ENCODE measurements around the gene ZNF507.

The ZNF507 gene

DNA sequence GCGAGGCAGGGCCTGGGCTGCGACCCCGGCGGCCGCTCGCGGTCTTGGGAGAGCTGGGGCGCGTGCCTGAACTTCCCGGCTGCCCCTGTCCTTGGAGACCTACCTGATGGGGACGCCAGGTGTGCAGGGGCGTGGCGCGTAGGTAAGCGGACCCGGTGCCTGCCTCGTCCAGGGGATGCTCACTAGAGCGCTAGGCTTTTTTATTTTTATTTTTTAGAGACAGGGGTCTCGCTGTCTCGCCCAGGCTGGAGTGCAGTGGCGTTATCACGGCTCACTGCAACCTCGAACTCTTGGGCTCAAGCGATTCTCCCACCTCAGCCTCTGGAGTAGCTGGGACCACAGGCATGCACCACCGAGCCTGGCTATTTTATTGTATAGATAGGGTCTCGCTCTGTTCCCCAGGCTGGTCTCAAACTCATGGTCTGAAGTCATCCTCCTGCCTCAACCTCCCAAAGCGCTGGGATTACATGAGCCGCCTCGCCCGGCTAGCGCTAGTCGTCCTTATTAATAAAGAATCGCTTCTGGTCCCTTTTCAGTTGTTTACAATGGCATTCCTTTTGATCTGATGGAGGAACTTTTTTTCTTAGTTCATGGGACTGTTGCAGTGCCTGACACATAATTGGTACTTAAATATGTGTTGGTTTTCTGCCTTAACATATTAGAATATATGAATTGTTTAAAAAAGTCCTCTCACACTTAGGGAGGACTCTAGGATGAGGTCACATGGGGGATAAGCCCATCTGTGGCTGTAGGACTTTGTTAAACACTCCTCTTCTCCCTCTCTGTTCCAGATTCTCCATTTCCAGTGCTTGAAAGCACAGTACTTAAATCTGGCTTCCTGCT, 61.0 kb downstream of the ZNF507 start:
- H3K4me3 ChIP-seq (replicated peaks in 1 of 2; ENCODE audit: low read depth in 2 of 2, low read length in 2 of 2) = peak overlapping the region; percentile 85 to 88
- DNase-seq (ENCODE audit: low read depth in 2 of 2) = no peak
- TF ChIP-seq, protein P1, sequence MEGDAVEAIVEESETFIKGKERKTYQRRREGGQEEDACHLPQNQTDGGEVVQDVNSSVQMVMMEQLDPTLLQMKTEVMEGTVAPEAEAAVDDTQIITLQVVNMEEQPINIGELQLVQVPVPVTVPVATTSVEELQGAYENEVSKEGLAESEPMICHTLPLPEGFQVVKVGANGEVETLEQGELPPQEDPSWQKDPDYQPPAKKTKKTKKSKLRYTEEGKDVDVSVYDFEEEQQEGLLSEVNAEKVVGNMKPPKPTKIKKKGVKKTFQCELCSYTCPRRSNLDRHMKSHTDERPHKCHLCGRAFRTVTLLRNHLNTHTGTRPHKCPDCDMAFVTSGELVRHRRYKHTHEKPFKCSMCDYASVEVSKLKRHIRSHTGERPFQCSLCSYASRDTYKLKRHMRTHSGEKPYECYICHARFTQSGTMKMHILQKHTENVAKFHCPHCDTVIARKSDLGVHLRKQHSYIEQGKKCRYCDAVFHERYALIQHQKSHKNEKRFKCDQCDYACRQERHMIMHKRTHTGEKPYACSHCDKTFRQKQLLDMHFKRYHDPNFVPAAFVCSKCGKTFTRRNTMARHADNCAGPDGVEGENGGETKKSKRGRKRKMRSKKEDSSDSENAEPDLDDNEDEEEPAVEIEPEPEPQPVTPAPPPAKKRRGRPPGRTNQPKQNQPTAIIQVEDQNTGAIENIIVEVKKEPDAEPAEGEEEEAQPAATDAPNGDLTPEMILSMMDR (IDR thresholded peaks at IDR 0.05; ENCODE audit: low read depth, low read length) = no peak

DNA sequence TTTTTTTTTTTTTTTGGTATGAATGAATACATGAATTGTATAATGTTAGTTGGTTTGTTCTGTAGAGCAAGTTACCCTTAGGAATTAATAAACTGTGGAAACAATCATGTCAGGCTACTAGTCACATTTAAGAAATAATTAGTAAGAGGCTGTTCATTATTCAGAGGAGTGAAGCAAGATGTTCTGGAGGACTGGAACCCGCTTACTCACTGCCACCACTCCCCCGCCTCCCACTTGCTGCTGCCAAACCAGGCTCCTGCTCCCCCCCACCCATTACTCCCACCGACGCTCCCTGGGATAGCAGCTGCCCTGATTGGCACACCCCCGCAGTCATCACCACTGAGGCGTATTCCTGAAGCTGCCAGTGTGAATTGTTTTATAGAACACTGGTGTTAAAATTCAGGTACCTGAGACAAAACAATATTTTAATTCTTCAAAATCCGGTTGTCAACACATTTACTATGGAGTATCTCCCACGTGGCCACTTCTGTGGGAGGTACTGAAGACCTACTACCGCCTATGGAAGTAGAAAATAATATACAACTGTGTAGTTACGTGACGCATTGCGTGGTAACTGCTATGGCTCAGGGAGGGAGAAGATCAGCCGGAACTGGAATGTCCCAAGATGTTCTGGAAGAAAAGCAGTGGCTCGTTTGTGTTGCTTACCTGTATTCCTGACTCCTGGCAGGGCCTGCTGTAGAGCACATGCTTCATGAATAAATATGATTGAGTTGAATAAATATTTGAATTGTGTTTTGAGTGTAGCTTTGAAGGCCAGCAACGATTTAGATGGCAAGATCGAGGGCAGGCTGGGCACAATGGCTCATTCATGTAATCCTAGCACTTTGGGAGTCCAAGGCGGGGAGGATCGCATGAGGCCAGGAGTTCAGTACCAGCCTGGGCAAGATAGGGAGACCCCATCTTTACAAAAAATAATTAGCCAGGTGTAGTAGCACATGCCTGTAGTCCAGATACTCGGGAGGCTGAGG, 61.9 kb downstream of the ZNF507 start:
- peak; percentile 80 to 88 for DNase-seq (ENCODE audit: low read depth in 2 of 2)
- H3K4me3 ChIP-seq (replicated peaks in 1 of 2; ENCODE audit: low read depth in 2 of 2, low read length in 2 of 2) = peak overlapping the region; percentile 85 to 88
- TF ChIP-seq, protein P1 (IDR thresholded peaks at IDR 0.05; ENCODE audit: low read depth, low read length) = no peak

DNA sequence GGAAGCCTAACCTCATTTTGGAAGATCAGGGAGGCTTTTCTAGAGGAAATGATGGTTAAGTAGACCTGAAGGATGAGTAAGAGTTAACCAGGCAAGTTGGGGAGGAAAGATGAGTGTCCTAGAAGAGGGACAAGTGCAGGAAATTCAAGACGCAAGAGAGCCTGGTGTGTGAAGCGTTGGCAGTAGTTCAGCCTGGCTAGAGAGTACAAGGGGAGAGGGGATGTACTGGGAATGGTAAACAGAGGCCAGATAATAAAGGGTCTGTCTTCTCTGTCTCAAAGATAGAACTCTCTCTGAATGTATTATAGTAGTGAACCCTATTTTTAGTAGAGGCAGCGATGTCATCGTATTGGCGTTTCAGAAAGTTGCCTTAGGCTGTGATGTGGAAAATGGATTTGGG, 69.8 kb downstream of the ZNF507 start:
- TF ChIP-seq, protein P1 (IDR thresholded peaks at IDR 0.05; ENCODE audit: low read depth, low read length) = no peak
- no peak overlapping the region for H3K4me3 ChIP-seq (replicated peaks in 1 of 2; ENCODE audit: low read depth in 2 of 2, low read length in 2 of 2)
- no peak for DNase-seq (ENCODE audit: low read depth in 2 of 2)

DNA sequence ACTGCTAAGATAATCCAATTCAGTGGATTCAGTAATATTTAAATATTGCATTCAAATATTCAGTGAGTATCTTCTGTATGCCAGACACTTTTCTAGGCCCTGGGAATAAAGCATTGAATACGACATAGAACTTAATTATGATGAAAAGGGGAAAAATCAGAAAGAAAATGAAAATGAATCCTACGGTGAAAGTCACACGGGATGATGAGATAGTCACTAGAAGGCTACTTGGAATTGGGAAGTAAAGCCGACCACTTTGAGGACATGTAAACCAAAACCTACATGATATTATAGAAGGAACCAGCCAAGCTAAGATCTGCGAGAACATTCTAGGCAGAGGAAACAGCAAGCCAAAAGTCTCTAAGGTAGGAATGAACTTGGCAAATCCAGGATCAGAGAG, 70.3 kb downstream of the ZNF507 start:
- no peak for DNase-seq (ENCODE audit: low read depth in 2 of 2)
- TF ChIP-seq, protein P1 (IDR thresholded peaks at IDR 0.05; ENCODE audit: low read depth, low read length) = no peak
- no peak overlapping the region for H3K4me3 ChIP-seq (replicated peaks in 1 of 2; ENCODE audit: low read depth in 2 of 2, low read length in 2 of 2)

DNA sequence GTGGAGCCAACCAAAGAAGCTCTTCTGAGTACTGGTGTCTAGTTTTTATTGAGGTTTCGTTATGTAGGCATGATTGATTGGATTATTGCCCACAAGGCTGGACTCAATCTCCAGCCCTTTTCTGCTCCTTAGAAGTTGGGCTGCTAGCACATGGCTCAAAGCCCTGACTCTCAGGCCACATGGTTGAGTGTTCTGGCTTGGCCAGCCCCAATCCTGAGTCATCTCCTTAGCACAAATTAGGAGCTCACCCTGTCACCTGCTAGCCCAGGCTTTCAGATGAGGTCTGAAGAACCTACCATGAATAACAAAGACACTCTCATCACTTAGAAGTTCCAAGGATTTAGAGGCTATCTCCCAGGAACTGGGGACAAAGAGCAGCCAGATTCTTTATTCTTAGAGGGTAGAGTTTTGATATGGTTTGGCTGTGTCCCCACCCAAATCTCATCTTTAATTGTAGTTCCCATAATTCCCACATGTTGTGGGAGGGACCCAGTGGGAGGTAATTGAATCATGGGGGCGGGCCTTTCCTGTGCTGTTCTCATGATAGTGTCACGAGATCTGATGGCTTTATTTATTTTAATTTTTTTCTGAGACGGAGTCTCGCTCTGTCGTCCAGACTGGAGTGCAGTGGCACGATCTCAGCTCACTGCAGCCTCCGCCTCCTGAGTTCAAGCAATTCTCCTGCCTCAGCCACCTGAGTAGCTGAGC, 71.5 kb downstream of the ZNF507 start:
- no peak overlapping the region for H3K4me3 ChIP-seq (replicated peaks in 1 of 2; ENCODE audit: low read depth in 2 of 2, low read length in 2 of 2)
- peak in 1 of 2 donors; percentile 18 for DNase-seq (ENCODE audit: low read depth in 2 of 2)
- TF ChIP-seq, protein P1 (IDR thresholded peaks at IDR 0.05; ENCODE audit: low read depth, low read length) = no peak

DNA sequence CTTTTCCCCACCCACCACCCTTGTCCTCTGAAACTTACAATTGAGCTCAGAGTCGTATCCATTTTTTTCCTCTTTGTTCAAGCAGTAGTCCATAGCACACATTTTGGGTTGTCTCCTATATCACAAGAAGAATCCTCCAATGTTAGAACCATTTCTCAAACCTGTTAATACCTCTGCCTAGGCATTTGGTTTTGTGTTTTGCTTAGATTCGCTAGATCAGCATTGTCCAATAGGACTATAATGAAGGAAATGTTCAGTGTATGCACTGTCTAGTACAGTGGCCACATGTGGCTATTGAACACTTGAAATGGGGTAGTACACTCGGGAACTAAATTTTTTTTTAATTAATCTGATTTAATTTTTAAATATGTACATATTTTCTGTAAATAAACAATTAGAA, 72.7 kb downstream of the ZNF507 start:
- H3K4me3 ChIP-seq (replicated peaks in 1 of 2; ENCODE audit: low read depth in 2 of 2, low read length in 2 of 2) = no peak overlapping the region
- TF ChIP-seq, protein P1 (IDR thresholded peaks at IDR 0.05; ENCODE audit: low read depth, low read length) = no peak
- no peak for DNase-seq (ENCODE audit: low read depth in 2 of 2)

All from cardiac fibroblast (primary cell).